IMR-90 (cell line): Measurements from ENCODE around the gene IFIT5. TPM values are rescaled to one million over a fixed set of nuclear protein-coding genes. Genes with fewer than 3 reads are reported as not detected.
A peak's percentile ranks its signal among the peaks of the same experiment; 100 is the strongest.

Source experiments
- ATAC-seq: fragments of 200-7000 bp; cut with Tn5 transposase; 2 replicates; pipeline ENCODE4 v1.9.1; 2020; ENCODE audit warnings: low read depth, mild to moderate bottlenecking, moderate library complexity
- BruUV-seq: library from RNA; stranded (reverse); fragments of 400-500 nt; replicated peaks from 2 replicates; lab custom pipeline; 2021; lab: Mats Ljungman, UMichigan
- CTCF ChIA-PET: fragments of 300-600 bp; formaldehyde crosslinking; extraction: SDS; loops from one replicate; lab custom pipeline; 2021; ENCODE audit warnings: antibody characterized with exemption; lab: Yijun Ruan, JAX
- POLR2A ChIA-PET: fragments of 300-600 bp; sonication (Branson Sonifier 250); formaldehyde crosslinking; loops from one replicate; lab custom pipeline; 2022; ENCODE audit warnings: antibody characterized with exemption; ENCODE audit not compliant: unreplicated experiment; lab: Charles Lee
- DNase-seq: peaks from one replicate; pipeline ENCODE4 v3.0.0; 2013
- H2AFZ ChIP-seq: replicated peaks from 2 replicates; pipeline ENCODE3; 2013; ENCODE audit warnings: low read length, mild to moderate bottlenecking; ENCODE audit not compliant: poor library complexity
- H2AK5ac ChIP-seq: 2 replicates; pipeline ENCODE4 v1.6.1; 2013; ENCODE audit warnings: low read depth, low read length, inconsistent platforms
- H2AK9ac ChIP-seq: replicated peaks from 2 replicates; pipeline ENCODE3; 2013; ENCODE audit warnings: mild to moderate bottlenecking, low read depth, low read length, moderate library complexity; ENCODE audit not compliant: poor library complexity
- H2BK120ac ChIP-seq: 2 replicates; pipeline ENCODE4 v1.6.1; 2013; ENCODE audit warnings: low read depth, low read length, inconsistent platforms
- H2BK15ac ChIP-seq: 3 replicates; pipeline ENCODE4 v1.6.1; 2013; ENCODE audit warnings: low read depth, low read length, inconsistent platforms
- H2BK20ac ChIP-seq: 2 replicates; pipeline ENCODE4 v1.6.1; 2013; ENCODE audit warnings: low read depth, mild to moderate bottlenecking, inconsistent platforms, low read length, moderate library complexity
- H2BK5ac ChIP-seq: 2 replicates; pipeline ENCODE4 v1.6.1; 2013; ENCODE audit warnings: mild to moderate bottlenecking, low read depth, low read length, inconsistent platforms; ENCODE audit not compliant: poor library complexity, severe bottlenecking
- H3K14ac ChIP-seq: replicated peaks from 2 replicates; pipeline ENCODE4 v1.6.1; 2013; ENCODE audit warnings: low read depth, low read length, inconsistent platforms
- H3K18ac ChIP-seq: 2 replicates; pipeline ENCODE4 v1.6.1; 2013; ENCODE audit warnings: low read depth, low read length, control low read depth
- H3K23ac ChIP-seq: 2 replicates; pipeline ENCODE4 v1.6.1; 2013; ENCODE audit warnings: low read depth, low read length, inconsistent platforms
- H3K27ac ChIP-seq: 2 replicates; pipeline ENCODE4 v1.5.1; 2013; ENCODE audit warnings: mild to moderate bottlenecking, control low read depth, low read length; ENCODE audit not compliant: insufficient read depth
- H3K27me3 ChIP-seq: 2 replicates; pipeline ENCODE4 v1.6.1; 2013; ENCODE audit warnings: low read length; ENCODE audit not compliant: control insufficient read depth, insufficient read depth
- H3K36me3 ChIP-seq: 2 replicates; pipeline ENCODE4 v1.6.1; 2013; ENCODE audit warnings: low read length, mixed read lengths; ENCODE audit not compliant: control insufficient read depth, insufficient read depth
- H3K4ac ChIP-seq: 2 replicates; pipeline ENCODE4 v1.6.1; 2013; ENCODE audit warnings: low read depth, low read length, inconsistent platforms
- H3K4me1 ChIP-seq: 2 replicates; pipeline ENCODE4 v1.6.1; 2013; ENCODE audit warnings: low read length, mixed read lengths; ENCODE audit not compliant: control insufficient read depth, insufficient read depth
- H3K4me2 ChIP-seq: 2 replicates; pipeline ENCODE4 v1.6.1; 2013; ENCODE audit warnings: low read depth, mild to moderate bottlenecking, control low read depth, low read length, moderate library complexity
- H3K4me3 ChIP-seq: 2 replicates; pipeline ENCODE4 v1.5.1; 2013; ENCODE audit warnings: low read depth, mild to moderate bottlenecking, control low read depth, low read length, moderate library complexity; ENCODE audit not compliant: insufficient read depth
- H3K56ac ChIP-seq: 2 replicates; pipeline ENCODE4 v1.6.1; 2013; ENCODE audit warnings: low read length, inconsistent platforms; ENCODE audit not compliant: insufficient read depth; ENCODE audit errors: extremely low read depth
- H3K79me1 ChIP-seq, 2 experiments: 2 replicates each; pipeline ENCODE4 v1.6.1; 2013; ENCODE audit warnings: low read length in 2 of 2, inconsistent platforms in 1 of 2, low read depth in 1 of 2
- H3K9ac ChIP-seq: 2 replicates; pipeline ENCODE4 v1.6.1; 2013; ENCODE audit warnings: low read depth, low read length, control low read depth
- H3K9me1 ChIP-seq: 2 replicates; pipeline ENCODE4 v1.6.1; 2013; ENCODE audit warnings: low read length, inconsistent platforms; ENCODE audit not compliant: insufficient read depth
- H3K9me3 ChIP-seq: 2 replicates; pipeline ENCODE4 v1.6.1; 2013; ENCODE audit warnings: low read length; ENCODE audit not compliant: control insufficient read depth, insufficient read depth
- H4K20me1 ChIP-seq: 2 replicates; pipeline ENCODE4 v1.6.1; 2013; ENCODE audit warnings: low read length, inconsistent platforms; ENCODE audit not compliant: insufficient read depth
- H4K5ac ChIP-seq: 2 replicates; pipeline ENCODE4 v1.6.1; 2013; ENCODE audit warnings: mild to moderate bottlenecking, low read depth, low read length, control low read depth
- H4K8ac ChIP-seq, 2 experiments: 2 replicates each; pipeline ENCODE4 v1.6.1; 2013; ENCODE audit warnings: low read depth in 2 of 2, low read length in 2 of 2, control low read depth in 1 of 2, inconsistent platforms in 1 of 2
- H4K91ac ChIP-seq: 2 replicates; pipeline ENCODE4 v1.6.1; 2013; ENCODE audit warnings: low read depth, low read length, inconsistent platforms; ENCODE audit not compliant: insufficient read depth
- CEBPB ChIP-seq: IDR thresholded peaks from 2 replicates; pipeline ENCODE4 v1.6.1; 2012; ENCODE audit warnings: low read depth, low read length, improper control_type of control experiment
- MAZ ChIP-seq: IDR thresholded peaks from 2 replicates; pipeline ENCODE4 v1.6.1; 2012; ENCODE audit warnings: low read depth, mild to moderate bottlenecking, low read length, improper control_type of control experiment, moderate library complexity, borderline replicate concordance
- NFE2L2 ChIP-seq: fragments of 150-350 bp; IDR thresholded peaks from 2 replicates; pipeline ENCODE4 v1.6.1; 2016; ENCODE audit warnings: low read depth, mild to moderate bottlenecking, low read length
- RAD21 ChIP-seq: IDR thresholded peaks from 2 replicates; pipeline ENCODE4 v1.6.1; 2012; ENCODE audit warnings: low read length, improper control_type of control experiment
- WGBS, 2 experiments: methylation state at CpG; one replicate each; pipeline versions ENCODE4 v1.1.5 to v1.1.7; 2013; ENCODE audit warnings: missing lambda C conversion rate in 2 of 2; ENCODE audit not compliant: insufficient read length in 1 of 2; ENCODE audit errors: extremely low coverage in 2 of 2; 5-methylcytosine and 5-hydroxymethylcytosine counted together
- dilution Hi-C: fragments of 300-500 bp; cut with HindIII; formaldehyde crosslinking; loops from one replicate; pipeline ENCODE4 v1.14.3; 2018; ENCODE audit warnings: low sequenced_read_pairs; ENCODE audit not compliant: unreplicated experiment
- in situ Hi-C: fragments of 300-500 bp; cut with MboI; formaldehyde crosslinking; loops from 3 replicates; pipeline ENCODE4 v1.14.3; 2019; ENCODE audit warnings: low sequenced_read_pairs, inconsistent platforms, mixed read lengths
- intact Hi-C: fragments of 100-400 bp; cut with micrococcal nuclease; formaldehyde crosslinking; loops from 2 replicates; pipeline ENCODE4 v1.10.0; 2022
- polyA plus RNA-seq, 3 experiments: library from polyadenylated mRNA; depleted of rRNA; stranded (reverse); fragments of >200 nt; gene quantifications; 2 replicates each; pipeline ENCODE4 v1.2.3, GENCODE V29; 2012; ENCODE audit warnings: low replicate concordance in 1 of 3
- total RNA-seq: library from RNA; depleted of rRNA; stranded (reverse); fragments of >200 nt; gene quantifications from 2 replicates; pipeline ENCODE4 v1.2.3, GENCODE V29; 2012

IFIT5 gene
- total and polyA plus RNA-seq, 2 of the 4 experiments (the other 2 are of a cell fraction) = 5.2 to 18.1 TPM

- Histone ChIP-seq H3K56ac (peak overlapping the region; percentile 6; the same call in 1 of the 2 replicates), H2BK120ac (peak overlapping the region; percentile 55), H4K20me1 (peaks cover 3% of the 10 kb centered on the region; the same call in 1 of the 2 replicates), H3K9me1 (no peaks in the 10 kb centered on the region), H4K8ac (peak overlapping the region in 1 of 2 experiments; percentile 33; a peak in 3 of 4 replicates), H3K4me1 (no peaks in the 10 kb centered on the region; the same call in 1 of the 2 replicates), H3K79me1 (peaks cover 0 to 3% of the 10 kb centered on the region in 2 experiments; a peak in 1 of 4 replicates), H3K18ac (peak overlapping the region; percentile 5; the same call in 1 of the 2 replicates), H4K91ac (no peak overlapping the region), H4K5ac (no peak overlapping the region), H3K9me3 (no peaks in the 10 kb centered on the region), H2BK5ac (peak overlapping the region; percentile 61), H3K4me2 (peak overlapping the region; percentile 89), H2AFZ (peak overlapping the region; percentile 83), H3K27me3 (no peaks in the 10 kb centered on the region), H3K23ac (peak overlapping the region; percentile 21; the same call in 1 of the 2 replicates), H3K14ac (peak overlapping the region; percentile 72; the same call in 1 of the 2 replicates), H3K4ac (peak overlapping the region; percentile 3; the same call in 1 of the 2 replicates), H3K4me3 (peak overlapping the region; percentile 68), H2AK9ac (no peak overlapping the region), H2AK5ac (no peak overlapping the region), H3K27ac (peak overlapping the region; percentile 86; the same call in 1 of the 2 replicates), H2BK15ac (no peak overlapping the region), H2BK20ac (peak overlapping the region; percentile 38; the same call in 1 of the 2 replicates), H3K9ac (peak overlapping the region; percentile 65), H3K36me3 (no peaks in the 10 kb centered on the region)
- ChIA-PET CTCF (interaction anchor here (0.6 to 1.3 kb wide), 4 partner anchors 14 to 73 kb away, joined by 3 to 6 read pairs (median 4); no protein-coding TSS in a partner anchor), POLR2A (interaction anchor here (0.6 to 1.0 kb wide), 5 partner anchors 20 to 1609 kb away, joined by 3 to 19 read pairs (median 7); partner anchors contain the start of gene IFIT3)
- WGBS, 2 experiments = no CpG with 5 or more reads among the region's 2 CpGs
- intact Hi-C loops (no loop called here), dilution Hi-C loops (no loop called here), in situ Hi-C loops (no loop called here)
- DNase-seq (peak; percentile 92), ATAC-seq (peak; percentile 77)
- TF ChIP-seq CEBPB (peak; percentile 94), RAD21 (no peak), MAZ (peak; percentile 8; the same call in 1 of the 2 replicates), NFE2L2 (no peak)
- no TSS peak for BruUV-seq
Observed at GRCh38 chr10:89392974-89393373, 21.4 kb upstream of the IFIT5 start.
